CD4-positive, alpha-beta T cell treated with Interleukin-15 for 4 hours (primary cell): ENCODE data around the gene HNRNPM.
"Not testable (repeated sequence)": the region's sequence is repeated elsewhere in the genome, so short reads cannot be mapped to it uniquely, and the experiment has no call there.

Experiments used
- DNase-seq: peaks from one replicate; pipeline ENCODE4 v3.0.0-alpha.2; 2020; ENCODE audit warnings: low spot score

The HNRNPM gene

GRCh38 chr19:8444677-8445487 is at the start of gene HNRNPM:
Gene HNRNPM, plus strand, starts transcription at chr19:8444975. Its CDS starts 24 bp downstream, at chr19:8444999.
- DNase-seq, result peak; percentile 100

- DNase-seq, result no peak
Measured at GRCh38 chr19:8395621-8396082, 49.1 kb upstream of the HNRNPM start.

- DNase-seq, result no peak
Measured at GRCh38 chr19:8396185-8396562, 48.6 kb upstream of the HNRNPM start.

GRCh38 chr19:8396563-8397203 is 48.1 kb upstream of the HNRNPM start:
- DNase-seq, result peak; percentile 77

GRCh38 chr19:8397271-8397670 is 47.5 kb upstream of the HNRNPM start:
- no peak for DNase-seq

GRCh38 chr19:8397746-8398310 is 46.9 kb upstream of the HNRNPM start:
- DNase-seq, result no peak

- no peak for DNase-seq
Measured at GRCh38 chr19:8398311-8398771, 46.4 kb upstream of the HNRNPM start.

- no peak for DNase-seq
Measured at GRCh38 chr19:8399681-8400188, 45.0 kb upstream of the HNRNPM start.

- no peak for DNase-seq
Measured at GRCh38 chr19:8401981-8402411, 42.8 kb upstream of the HNRNPM start.

GRCh38 chr19:8403098-8403819 is 41.5 kb upstream of the HNRNPM start:
- DNase-seq, result no peak

GRCh38 chr19:8403820-8404109 is 41.0 kb upstream of the HNRNPM start:
- no peak for DNase-seq

GRCh38 chr19:8404391-8405151 is 40.2 kb upstream of the HNRNPM start:
- DNase-seq, result no peak

GRCh38 chr19:8410718-8411117 is 34.1 kb upstream of the HNRNPM start:
- not testable (repeated sequence) for DNase-seq

- DNase-seq, result peak; percentile 96
Measured at GRCh38 chr19:8412783-8413628, 31.8 kb upstream of the HNRNPM start, which contains the start of gene MARCHF2. Gene MARCHF2, plus strand, starts transcription at chr19:8413305. Its CDS starts 8,536 bp downstream, at chr19:8421841.

- no peak for DNase-seq
Measured at GRCh38 chr19:8413629-8413995, 31.2 kb upstream of the HNRNPM start.

- no peak for DNase-seq
Measured at GRCh38 chr19:8416796-8417195, 28.0 kb upstream of the HNRNPM start.

- DNase-seq, result no peak
Measured at GRCh38 chr19:8421484-8422461, 23.0 kb upstream of the HNRNPM start.

- DNase-seq, result no peak
Measured at GRCh38 chr19:8423817-8424223, 21.0 kb upstream of the HNRNPM start.

- not testable (repeated sequence) for DNase-seq
Measured at GRCh38 chr19:8425331-8425730, 19.4 kb upstream of the HNRNPM start.
